Measurements from ENCODE around the gene MAP3K20.
"Not testable (repeated sequence)": the region's sequence is repeated elsewhere in the genome, so short reads cannot be mapped to it uniquely, and the experiment has no call there.

The MAP3K20 gene

DNA sequence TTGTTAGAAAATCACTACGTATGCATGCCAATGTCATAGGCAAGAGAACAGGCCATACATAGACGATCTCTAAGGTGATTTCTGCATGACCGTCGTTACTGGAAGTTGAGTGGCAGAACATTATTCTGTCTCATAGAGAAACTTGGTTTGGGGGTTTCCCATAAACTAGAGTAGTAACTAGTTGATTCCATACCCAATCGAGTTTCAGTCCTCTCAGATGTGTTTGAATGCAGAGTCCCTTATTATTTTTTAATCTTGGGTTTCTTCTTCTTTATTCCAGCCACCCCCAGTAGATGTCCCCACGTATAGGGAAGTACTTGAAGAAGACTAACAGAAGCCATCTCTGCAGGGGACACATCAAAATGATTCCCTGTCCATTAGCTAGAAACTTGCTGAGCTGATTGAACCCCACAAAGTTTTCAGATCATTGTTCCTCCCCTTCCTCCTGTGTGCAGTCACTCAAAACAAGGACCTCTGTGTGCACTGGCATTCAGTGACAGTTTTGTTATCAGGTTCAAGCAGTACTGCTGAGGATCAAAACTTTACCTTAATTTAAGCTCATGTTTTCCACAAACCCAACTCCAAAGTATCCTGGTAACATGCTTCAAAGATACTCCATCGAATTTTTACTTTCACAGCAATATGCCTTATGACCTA lies 210.6 kb downstream of the MAP3K20 start:
- DNase-seq, result no peak

DNA sequence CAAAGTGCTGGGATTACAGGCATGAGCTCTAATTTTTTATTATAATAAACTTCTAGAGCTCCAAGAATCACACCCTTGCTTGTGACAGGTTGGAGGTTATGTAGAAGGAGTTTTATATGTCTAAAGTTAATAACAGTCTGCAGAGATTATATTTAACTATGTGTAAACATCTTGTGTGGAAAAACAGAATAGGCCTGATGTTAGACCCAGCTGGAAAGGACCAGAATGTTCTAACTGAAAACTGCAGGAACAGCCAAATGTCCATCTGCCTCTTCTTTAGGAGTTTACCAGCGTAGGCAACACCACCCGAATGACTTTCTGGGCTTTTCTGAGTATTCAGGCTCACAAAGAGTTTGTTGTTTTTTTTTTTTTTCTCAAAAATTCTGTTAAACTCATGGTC lies 211.9 kb downstream of the MAP3K20 start:
- DNase-seq, result no peak

DNA sequence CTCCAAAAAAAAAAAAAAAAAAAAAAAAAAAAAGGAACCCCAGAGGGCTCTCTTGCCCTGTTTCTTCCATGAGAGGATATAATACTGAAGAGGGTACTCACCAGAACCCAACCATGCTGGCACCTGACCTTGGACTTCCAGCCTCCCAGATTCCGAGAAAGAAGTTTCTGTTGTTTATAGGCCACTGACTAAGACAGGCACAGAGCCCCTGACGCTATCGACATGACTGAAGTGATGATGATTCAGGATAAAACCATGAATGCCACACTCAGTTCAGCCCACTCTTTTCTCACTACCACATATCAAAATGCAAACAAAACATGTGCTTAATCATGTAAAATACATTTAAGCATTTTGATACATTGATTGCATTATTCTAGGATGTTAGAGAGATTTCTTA lies 212.9 kb downstream of the MAP3K20 start:
- DNase-seq, result no peak

DNA sequence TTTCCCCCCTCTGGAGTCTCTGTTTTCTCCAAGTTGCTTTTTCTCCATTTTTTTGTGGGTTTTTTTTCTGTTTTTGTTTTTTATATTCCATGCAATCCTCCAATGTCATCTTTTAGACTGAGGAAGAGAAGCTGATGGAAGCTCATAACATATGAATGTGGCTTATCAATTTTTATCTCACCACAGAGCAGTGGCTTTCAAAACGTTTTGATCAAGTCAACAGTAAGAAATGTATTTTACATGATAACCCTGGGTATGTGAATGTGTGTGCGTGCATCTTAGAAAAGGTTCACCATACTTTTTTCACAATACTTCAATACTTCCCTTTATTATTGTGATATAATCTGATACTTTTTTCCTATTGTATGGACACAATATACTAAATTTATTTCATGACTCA lies 214.4 kb downstream of the MAP3K20 start:
- no peak for DNase-seq

DNA sequence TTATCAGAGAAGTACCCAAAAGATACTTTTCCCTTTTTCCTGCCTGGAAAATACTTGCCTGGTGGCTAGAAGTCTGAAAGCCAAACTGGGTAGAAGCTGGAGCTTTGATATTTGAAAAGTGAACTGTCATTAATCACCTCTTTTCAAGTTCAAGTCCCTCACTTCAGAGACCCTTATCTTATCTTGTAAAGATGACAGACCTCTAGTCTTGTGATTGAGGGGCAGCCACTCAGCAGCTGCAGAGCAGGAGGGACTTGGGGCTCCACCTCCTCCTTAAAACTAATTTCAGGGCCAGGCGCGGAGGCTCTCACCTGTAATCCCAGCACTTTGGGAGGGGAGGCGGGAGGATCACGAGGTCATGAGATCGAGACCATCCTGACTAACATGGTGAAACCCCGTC lies 214.9 kb downstream of the MAP3K20 start:
- DNase-seq, result no peak

DNA sequence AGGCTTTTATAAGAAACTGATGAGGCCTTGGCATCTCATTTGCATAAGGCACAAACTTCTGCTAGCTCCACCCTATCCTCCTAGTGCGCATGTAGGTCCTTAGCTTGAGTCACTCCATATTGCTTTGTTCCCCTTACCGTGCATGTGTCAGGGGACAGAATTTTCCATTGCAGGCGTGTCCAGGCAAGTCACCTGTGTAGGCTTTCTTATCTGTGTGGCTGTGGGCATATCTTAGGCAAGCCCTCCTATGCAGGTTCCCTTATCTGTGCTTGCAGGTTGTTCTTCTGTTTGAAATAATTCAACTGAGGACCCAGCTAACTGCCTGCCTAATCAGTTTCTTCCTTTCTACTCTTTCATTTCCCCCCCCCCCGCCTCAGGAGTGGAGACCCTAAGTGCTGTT lies 215.8 kb downstream of the MAP3K20 start:
- DNase-seq, result no peak

DNA sequence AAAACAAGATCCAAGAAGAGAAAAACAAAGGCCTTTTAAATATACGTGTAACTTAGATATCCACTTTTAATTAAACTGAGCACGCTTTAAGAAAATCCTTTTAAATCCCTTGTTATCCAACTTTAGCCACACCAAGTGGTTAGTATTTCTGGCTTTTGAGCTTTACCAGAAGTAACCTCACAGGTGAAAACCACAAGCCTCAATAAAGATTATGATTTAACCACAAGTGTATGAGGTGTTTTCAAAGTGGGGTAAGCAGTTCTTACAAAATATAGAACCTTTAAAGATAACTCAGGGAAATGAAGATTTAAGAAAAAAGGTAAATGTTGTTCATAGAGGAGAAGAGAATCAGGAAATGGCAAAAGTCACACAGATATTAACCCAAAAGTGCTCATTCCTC lies 220.6 kb downstream of the MAP3K20 start:
- no peak for DNase-seq

DNA sequence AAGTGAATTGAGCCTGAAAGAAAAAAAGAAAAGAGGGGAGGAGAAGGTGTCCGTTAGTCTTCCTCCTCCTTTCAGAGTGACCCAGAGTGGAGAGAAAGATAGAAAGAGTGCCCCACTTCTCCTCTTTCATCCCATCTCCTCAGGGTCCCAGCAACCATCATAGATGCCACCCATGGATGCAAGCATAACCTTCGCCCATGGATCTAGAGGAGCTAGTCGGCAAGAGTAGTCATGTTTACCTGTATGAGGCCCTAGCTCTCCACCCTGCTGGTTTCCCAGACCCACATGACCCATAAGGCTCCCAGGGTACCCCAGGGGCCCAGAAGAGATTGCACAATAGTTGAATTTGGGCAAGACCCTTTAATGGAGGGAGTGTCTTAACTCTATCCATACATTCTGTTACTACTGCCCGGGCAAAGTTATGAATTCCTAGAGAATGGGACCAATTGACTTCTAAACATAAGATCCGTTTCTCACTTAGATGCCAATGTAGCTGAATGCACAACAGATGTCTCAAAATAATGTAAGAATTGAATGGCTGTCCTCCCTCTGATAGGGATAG lies 223.0 kb downstream of the MAP3K20 start:
- DNase-seq, result no peak

DNA sequence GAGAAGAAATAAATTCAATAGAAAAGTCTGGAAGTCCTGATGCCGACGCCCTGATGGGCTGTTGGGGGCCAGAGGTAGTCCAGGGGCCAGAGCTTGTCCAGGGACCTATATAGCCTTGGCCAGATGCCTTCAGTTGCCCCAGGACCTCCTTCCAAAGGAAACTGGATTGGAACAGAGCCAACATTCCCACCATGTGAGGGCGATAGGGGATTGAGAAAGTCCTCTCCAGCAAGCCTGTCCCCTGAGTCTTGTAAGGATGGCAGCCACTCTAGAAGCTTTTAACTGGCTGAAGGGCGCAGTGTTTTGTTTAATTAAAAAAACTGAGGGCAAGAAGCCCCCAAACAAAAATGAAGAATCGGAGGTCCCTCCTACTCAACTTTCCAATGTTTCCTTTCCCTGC lies 224.1 kb downstream of the MAP3K20 start:
- no peak for DNase-seq

DNA sequence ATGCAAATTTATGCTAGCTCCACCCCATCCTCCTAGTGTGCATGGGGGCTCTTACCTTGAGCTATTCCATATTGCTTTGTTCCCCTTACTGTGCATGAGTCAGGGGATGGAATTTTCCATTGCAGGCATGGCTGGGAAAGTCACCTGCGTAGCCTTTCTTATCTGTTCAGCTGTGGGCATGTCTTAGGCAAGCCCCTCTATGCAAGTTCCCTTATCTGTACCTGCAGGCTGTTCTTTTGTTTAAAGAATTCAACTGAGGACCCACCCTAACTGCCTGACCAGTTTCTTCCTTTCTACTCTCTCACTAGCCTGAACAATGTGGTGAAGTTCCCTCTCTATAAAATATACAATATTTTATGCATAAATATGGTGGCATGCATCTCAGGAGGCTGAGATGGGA lies 224.8 kb downstream of the MAP3K20 start:
- DNase-seq, result peak; percentile 4

DNA sequence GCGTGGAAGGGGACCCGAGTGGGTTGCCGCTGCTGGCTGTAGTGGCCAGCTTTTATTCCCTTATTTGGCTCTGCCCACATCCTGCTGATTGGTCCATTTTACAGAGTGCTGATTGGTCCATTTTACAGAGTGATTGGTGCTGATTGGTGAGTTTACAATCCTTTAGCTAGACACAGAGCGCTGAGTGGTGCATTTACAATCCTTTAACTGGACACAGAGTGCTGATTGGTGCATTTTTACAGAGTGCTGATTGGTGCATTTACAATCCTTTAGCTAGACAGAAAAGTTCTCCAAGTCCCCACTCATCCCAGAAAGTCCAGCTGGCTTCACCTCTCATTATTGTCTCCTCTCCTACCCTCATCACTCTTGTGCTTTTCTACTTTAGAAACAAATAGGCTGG lies 225.9 kb downstream of the MAP3K20 start:
- DNase-seq, result not testable (repeated sequence)

DNA sequence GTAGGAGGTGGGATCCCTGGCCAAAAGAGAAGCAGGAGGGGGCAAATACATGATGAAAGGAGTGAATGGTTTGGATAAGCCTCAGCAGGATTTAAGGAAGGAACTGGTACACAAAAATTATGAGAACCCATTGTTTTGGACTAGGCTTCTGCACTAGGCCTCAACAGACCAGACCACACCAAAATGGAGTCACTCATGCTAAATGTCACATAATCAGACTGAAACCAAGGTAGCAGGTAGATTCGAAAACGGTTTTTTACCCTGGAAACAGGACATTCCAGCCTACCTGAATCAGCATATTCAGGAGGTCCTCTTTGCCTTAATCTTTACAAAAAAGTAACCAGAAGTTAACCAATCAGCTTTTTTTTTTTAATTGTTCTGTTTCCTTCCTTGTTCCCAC lies 229.7 kb downstream of the MAP3K20 start:
- DNase-seq, result no peak

DNA sequence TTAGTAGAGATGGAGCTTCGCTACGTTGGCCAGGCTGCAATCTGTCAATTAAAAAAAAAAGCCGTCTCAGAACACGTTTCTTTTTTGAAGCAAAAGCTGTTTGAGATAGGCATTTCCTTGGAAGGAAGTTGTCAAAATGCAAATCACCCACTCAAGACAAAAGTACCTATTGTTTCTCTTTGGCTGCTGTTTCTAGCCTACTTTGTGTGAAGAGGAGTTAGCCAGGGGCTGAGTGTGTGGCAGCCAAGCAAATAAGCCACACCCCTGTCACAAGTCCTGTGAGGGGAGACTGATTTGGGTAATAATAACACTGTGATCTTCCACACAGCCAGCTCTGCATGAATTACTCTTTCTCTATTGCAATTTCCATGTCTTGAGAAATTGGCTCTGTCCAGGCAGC lies 231.6 kb downstream of the MAP3K20 start:
- peak; percentile 44 for DNase-seq

DNA sequence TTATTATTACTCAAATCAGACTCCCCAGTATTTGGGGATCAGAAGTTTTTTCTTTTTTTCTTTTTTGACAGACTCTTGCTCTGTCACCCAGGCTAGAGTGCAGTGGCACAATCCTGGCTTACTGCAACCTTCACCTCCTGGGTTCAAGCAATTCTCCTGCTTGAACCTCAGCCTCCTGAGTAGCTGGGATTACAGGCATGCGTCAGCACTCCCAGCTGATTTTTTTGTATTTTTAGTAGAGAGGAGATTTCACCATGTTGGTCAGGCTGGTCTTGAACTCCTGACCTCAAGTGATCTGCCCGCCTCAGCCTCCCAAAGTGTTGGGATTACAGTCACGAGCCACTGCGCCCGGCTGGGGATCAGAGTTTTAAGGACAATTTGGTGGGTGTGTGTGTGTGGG lies 233.7 kb downstream of the MAP3K20 start:
- not testable (repeated sequence) for DNase-seq

DNA sequence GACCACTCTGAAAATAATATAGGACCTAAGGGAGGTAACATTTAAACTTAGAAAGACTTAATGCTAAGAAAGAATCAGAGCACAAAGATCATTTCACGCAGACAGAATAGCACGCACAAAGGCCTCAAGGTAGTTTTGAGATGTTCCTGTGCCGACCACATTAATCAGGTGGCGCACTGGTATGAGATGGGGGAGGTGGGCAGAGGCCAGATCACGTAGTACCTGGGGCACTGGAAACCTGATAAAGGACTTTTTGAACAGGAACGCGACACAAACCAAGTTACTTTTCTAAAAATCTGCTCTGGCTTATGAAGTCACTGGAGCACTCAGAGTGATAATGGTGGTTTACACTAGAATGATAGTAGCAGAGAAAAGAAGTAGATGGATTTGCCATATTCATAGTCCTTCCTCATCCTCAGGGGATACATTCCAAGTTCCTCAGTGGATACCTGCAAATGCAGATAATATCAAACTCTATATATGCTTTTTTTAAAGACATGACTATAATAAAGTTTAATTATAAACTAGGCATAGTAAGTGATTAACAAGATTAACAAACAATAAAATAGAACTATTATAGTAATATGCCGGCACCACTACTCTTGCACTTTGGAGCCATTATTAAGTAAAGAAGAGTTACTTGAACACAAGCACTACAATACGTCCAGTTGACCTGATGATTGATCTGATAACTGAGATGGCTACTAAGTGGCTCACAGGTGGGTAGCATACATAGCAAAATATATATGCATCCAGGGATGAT lies 236.4 kb downstream of the MAP3K20 start:
- DNase-seq, result no peak

Measured in NCI-H526 treated with DMSO at 0.1 percent for 48 hours (cell line).